Endothelial cell of umbilical vein (primary cell): ENCODE data around the gene GSX2. TPM values are rescaled to one million over a fixed set of nuclear protein-coding genes. Genes with fewer than 3 reads are reported as not detected.
A peak's percentile ranks its signal among the peaks of the same experiment; 100 is the strongest.

ENCODE experiments used
- BruUV-seq: library from RNA; stranded (reverse); fragments of 400-500 nt; replicated peaks from 2 replicates; lab custom pipeline; 2021; lab: Mats Ljungman, UMichigan
- CTCF ChIA-PET: fragments of 300-600, 350-600 bp; sonication (Branson Sonifier 250); formaldehyde crosslinking; loops from one replicate; lab custom pipeline; 2021; ENCODE audit warnings: antibody characterized with exemption, inconsistent platforms; lab: Charles Lee
- POLR2A ChIA-PET: fragments of 300-600, 350-600 bp; sonication (Branson Sonifier 250); formaldehyde crosslinking; loops from one replicate; lab custom pipeline; 2021; ENCODE audit warnings: antibody characterized with exemption, inconsistent platforms; lab: Charles Lee
- DNase-seq: peaks from one replicate; pipeline ENCODE4 v3.0.0-alpha.2; 2011; ENCODE audit warnings: low read depth, low spot score
- FAIRE-seq: peaks from 2 replicates; lab custom pipeline; 2011; peaks lifted over from hg19 to GRCh38; lab: Jason Lieb, UNC
- H2AFZ ChIP-seq: 2 replicates; pipeline ENCODE4 v1.6.0; 2012; ENCODE audit warnings: low read depth, low read length, control low read depth, inconsistent platforms
- H3K27ac ChIP-seq: 2 replicates; pipeline ENCODE4 v1.5.1; 2011; ENCODE audit warnings: low read depth, mild to moderate bottlenecking, control low read depth, low read length, moderate library complexity; ENCODE audit not compliant: insufficient read depth
- H3K27me3 ChIP-seq, 2 experiments: 2 replicates each; pipeline versions ENCODE4 v1.6.0 to v1.6.1; 2011; ENCODE audit warnings: low read length in 2 of 2, mixed read lengths in 1 of 2; ENCODE audit not compliant: control insufficient read depth in 2 of 2, insufficient read depth in 2 of 2
- H3K36me3 ChIP-seq, 2 experiments: 2 replicates in 1 of 2; 3 replicates in 1 of 2; pipeline ENCODE4 v1.5.1; 2011; ENCODE audit warnings: low read length in 2 of 2, mild to moderate bottlenecking in 1 of 2, moderate library complexity in 1 of 2; ENCODE audit not compliant: control insufficient read depth in 2 of 2, insufficient read depth in 2 of 2; ENCODE audit errors: extremely low read depth in 1 of 2
- H3K4me1 ChIP-seq: 3 replicates; pipeline ENCODE4 v1.5.1; 2011; ENCODE audit warnings: mild to moderate bottlenecking, low read length; ENCODE audit not compliant: control insufficient read depth, insufficient read depth; ENCODE audit errors: extremely low read depth
- H3K4me2 ChIP-seq: 2 replicates; pipeline ENCODE4 v1.6.1; 2011; ENCODE audit warnings: low read length, control low read depth, mixed read lengths; ENCODE audit not compliant: insufficient read depth
- H3K4me3 ChIP-seq, 3 experiments: fragments of 200-600 bp in 1 of 3; sonication (generic), shearing (Covaris generic) in 1 of 3; replicated peaks in 1 of 3; 2 replicates each; pipeline ENCODE4 v1.5.1; 2011 to 2016; ENCODE audit warnings: control low read depth in 3 of 3, low read length in 3 of 3, mild to moderate bottlenecking in 2 of 3, inconsistent platforms in 1 of 3, low read depth in 1 of 3, moderate library complexity in 1 of 3; ENCODE audit not compliant: insufficient read depth in 1 of 3
- H3K79me2 ChIP-seq: 2 replicates; pipeline ENCODE4 v1.6.0; 2012; ENCODE audit warnings: low read length, inconsistent platforms; ENCODE audit not compliant: control insufficient read depth, insufficient read depth
- H3K9ac ChIP-seq: replicated peaks from 2 replicates; pipeline ENCODE3; 2011; ENCODE audit warnings: low read length, control low read depth; ENCODE audit not compliant: insufficient read depth; ENCODE audit errors: extremely low read depth
- H3K9me1 ChIP-seq: replicated peaks from 3 replicates; pipeline ENCODE4 v1.6.0; 2011; ENCODE audit warnings: mild to moderate bottlenecking, low read length; ENCODE audit not compliant: control insufficient read depth, insufficient read depth; ENCODE audit errors: extremely low read depth
- H3K9me3 ChIP-seq: replicated peaks from 2 replicates; pipeline ENCODE4 v1.5.1; 2012; ENCODE audit warnings: low read length, inconsistent platforms; ENCODE audit not compliant: control insufficient read depth, insufficient read depth
- H4K20me1 ChIP-seq: replicated peaks from 2 replicates; pipeline ENCODE3; 2011; ENCODE audit warnings: mild to moderate bottlenecking, low read length; ENCODE audit not compliant: control insufficient read depth, insufficient read depth; ENCODE audit errors: extremely low read depth
- CTCF ChIP-seq, 2 donors: IDR thresholded peaks; 1 replicate in 1 of 2; 2 replicates in 1 of 2; pipeline ENCODE4 v1.5.1; 2011; ENCODE audit warnings: low read length in 2 of 2, mild to moderate bottlenecking in 2 of 2, moderate library complexity in 2 of 2, control low read depth in 1 of 2, inconsistent platforms in 1 of 2, low read depth in 1 of 2; ENCODE audit not compliant: insufficient read depth in 1 of 2; ENCODE audit errors: extremely low read depth in 1 of 2
- EZH2 ChIP-seq: IDR thresholded peaks from 2 replicates; pipeline ENCODE4 v1.6.1; 2012; ENCODE audit warnings: borderline replicate concordance, low read depth, mild to moderate bottlenecking, moderate library complexity, low read length, inconsistent platforms; ENCODE audit not compliant: severe bottlenecking
- FOS ChIP-seq: IDR thresholded peaks from 2 replicates; pipeline ENCODE4 v1.6.1; 2011; ENCODE audit warnings: mild to moderate bottlenecking, low read length, moderate library complexity, borderline replicate concordance; ENCODE audit not compliant: insufficient read depth
- GATA2 ChIP-seq: IDR thresholded peaks from 2 replicates; pipeline ENCODE4 v1.7.0; 2011; ENCODE audit warnings: low read depth, mild to moderate bottlenecking, moderate library complexity, mixed read lengths, low read length; ENCODE audit not compliant: insufficient read length, insufficient read depth
- JUN ChIP-seq: IDR thresholded peaks from 2 replicates; pipeline ENCODE4 v1.6.1; 2011; ENCODE audit warnings: borderline replicate concordance, low read depth; ENCODE audit not compliant: insufficient read length, insufficient read depth
- MAX ChIP-seq: IDR thresholded peaks from 2 replicates; pipeline ENCODE4 v1.6.1; 2011; ENCODE audit not compliant: insufficient read depth, insufficient read length
- MYC ChIP-seq: IDR thresholded peaks from one replicate; pipeline ENCODE4 v1.6.1; 2011; ENCODE audit warnings: mild to moderate bottlenecking, low read depth, low read length
- POLR2A ChIP-seq: IDR thresholded peaks from 2 replicates; pipeline ENCODE4 v1.6.1; 2012; ENCODE audit warnings: low read depth, mild to moderate bottlenecking, control low read depth, low read length
- POLR2AphosphoS5 ChIP-seq: IDR thresholded peaks from 2 replicates; pipeline ENCODE4 v1.6.1; 2012; ENCODE audit warnings: low read depth, mild to moderate bottlenecking, control low read depth, low read length, moderate library complexity; ENCODE audit not compliant: insufficient read depth
- dilution Hi-C: fragments of 300-500 bp; cut with MboI; formaldehyde crosslinking; loops from one replicate; pipeline ENCODE4 v1.15.0; 2019; ENCODE audit warnings: low sequenced_read_pairs; ENCODE audit not compliant: extremely low pct_ligation_motif_present
- intact Hi-C: fragments of 100-400 bp; cut with micrococcal nuclease; formaldehyde crosslinking; loops from one replicate; pipeline ENCODE4 v1.10.0; 2022
- polyA plus RNA-seq, 4 experiments: library from polyadenylated mRNA; depleted of rRNA in 3 of 4; stranded (reverse) in 3 of 4; unstranded in 1 of 4; fragments of >200 nt; gene quantifications; 2 replicates each; pipeline versions ENCODE4 v1.2.1 to v1.2.3, GENCODE V29; 2011 to 2012; ENCODE audit warnings: missing spikeins in 1 of 4
- total RNA-seq: library from RNA; stranded (reverse); gene quantifications from 2 replicates; pipeline ENCODE4 v1.2.3, GENCODE V29; 2021

GSX2 gene
- total and polyA plus RNA-seq, 2 donors (not counting 3 experiments of a cell fraction or from before 2014, with no cell fraction given) = not detected

GRCh38 chr4:54107951-54108748, 8.2 kb downstream of the GSX2 start:
- DNase-seq (no peak), FAIRE-seq (peak; percentile 42)
- H3K27me3 ChIP-seq = peaks cover 42 to 65% of the 10 kb centered on the region in 2 experiments
- BruUV-seq = no TSS peak
- ChIA-PET CTCF (interaction anchor here (0.7 to 1.0 kb wide), 3 partner anchors 42 to 81 kb away, joined by 3 read pairs; no protein-coding TSS in a partner anchor), POLR2A (interaction anchor here (0.7 kb wide), 1 partner anchor 81 kb away, joined by 3 read pairs; no protein-coding TSS in a partner anchor)
- no peak overlapping the region for H2AFZ ChIP-seq
- H3K36me3 ChIP-seq = no peaks in the 10 kb centered on the region
- TF ChIP-seq MAX (no peak), EZH2 (no peak), GATA2 (no peak), FOS (no peak), MYC (no peak), POLR2AphosphoS5 (no peak), POLR2A (no peak), CTCF (IDR thresholded peaks at IDR 0.05; ENCODE audit: extremely low read depth in 1 of 2, insufficient read depth in 1 of 2, low read depth in 1 of 2, low read length in 2 of 2) (no peak), JUN (no peak)
- H3K4me2 ChIP-seq = peak overlapping the region; percentile 42
- H3K27ac ChIP-seq = no peak overlapping the region
- H3K9me3 ChIP-seq = no peaks in the 10 kb centered on the region
- H3K9me1 ChIP-seq = no peaks in the 10 kb centered on the region
- no peaks in the 10 kb centered on the region for H3K79me2 ChIP-seq
- no peak overlapping the region for H3K4me3 ChIP-seq
- H4K20me1 ChIP-seq = no peaks in the 10 kb centered on the region
- H3K9ac ChIP-seq = no peak overlapping the region
- intact Hi-C loops = no loop called here
- H3K4me1 ChIP-seq = peaks cover 8% of the 10 kb centered on the region
- dilution Hi-C loops = no loop called here
